ENCODE measurements around the gene FCN2. TPM values are rescaled to one million over a fixed set of nuclear protein-coding genes. Genes with fewer than 3 reads are reported as not detected.

Gene FCN2
- total RNA-seq, 4 donors from 2014 or later, result 0.93 to 16.5 TPM; not detected in 2

DNA sequence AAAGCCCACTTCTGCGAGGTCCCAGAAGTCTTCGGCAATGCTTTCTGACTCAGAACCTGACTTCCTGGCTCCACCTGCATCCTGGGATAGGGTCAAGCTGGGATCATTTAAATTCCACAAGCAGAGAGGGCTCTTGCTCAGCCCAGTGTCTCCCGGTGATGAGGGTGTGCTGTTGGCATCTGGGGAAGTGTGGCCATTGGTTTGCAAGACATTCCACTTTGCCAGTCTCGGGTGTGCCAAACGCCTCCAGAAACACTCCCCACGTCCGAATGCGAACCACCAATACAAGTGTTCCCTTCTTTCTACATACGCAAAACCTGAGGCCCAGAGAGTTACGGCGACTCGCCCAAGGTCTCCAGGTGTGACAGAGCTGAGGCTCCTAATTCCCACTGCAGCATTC is 43.1 kb upstream of the FCN2 start:
- no peak overlapping the region for H3K4me3 ChIP-seq (replicated peaks in 1 of 3)
- intact Hi-C loops (cut with DNase I), result no loop called here
- DNase-seq, result no peak
- no peaks in the 10 kb centered on the region for H3K4me1 ChIP-seq
- no peaks in the 10 kb centered on the region for H3K27me3 ChIP-seq
- TF ChIP-seq, protein P1, sequence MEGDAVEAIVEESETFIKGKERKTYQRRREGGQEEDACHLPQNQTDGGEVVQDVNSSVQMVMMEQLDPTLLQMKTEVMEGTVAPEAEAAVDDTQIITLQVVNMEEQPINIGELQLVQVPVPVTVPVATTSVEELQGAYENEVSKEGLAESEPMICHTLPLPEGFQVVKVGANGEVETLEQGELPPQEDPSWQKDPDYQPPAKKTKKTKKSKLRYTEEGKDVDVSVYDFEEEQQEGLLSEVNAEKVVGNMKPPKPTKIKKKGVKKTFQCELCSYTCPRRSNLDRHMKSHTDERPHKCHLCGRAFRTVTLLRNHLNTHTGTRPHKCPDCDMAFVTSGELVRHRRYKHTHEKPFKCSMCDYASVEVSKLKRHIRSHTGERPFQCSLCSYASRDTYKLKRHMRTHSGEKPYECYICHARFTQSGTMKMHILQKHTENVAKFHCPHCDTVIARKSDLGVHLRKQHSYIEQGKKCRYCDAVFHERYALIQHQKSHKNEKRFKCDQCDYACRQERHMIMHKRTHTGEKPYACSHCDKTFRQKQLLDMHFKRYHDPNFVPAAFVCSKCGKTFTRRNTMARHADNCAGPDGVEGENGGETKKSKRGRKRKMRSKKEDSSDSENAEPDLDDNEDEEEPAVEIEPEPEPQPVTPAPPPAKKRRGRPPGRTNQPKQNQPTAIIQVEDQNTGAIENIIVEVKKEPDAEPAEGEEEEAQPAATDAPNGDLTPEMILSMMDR (IDR thresholded peaks at IDR 0.05), result no peak
- no peak for TF ChIP-seq POLR2A (IDR thresholded peaks at IDR 0.05)
- no peak overlapping the region for H3K27ac ChIP-seq
- no peaks in the 10 kb centered on the region for H3K36me3 ChIP-seq
- no peaks in the 10 kb centered on the region for H3K9me3 ChIP-seq
- WGBS, 2 donors, result 89 to 93% methylated on average over 11 to 12 of the region's 12 CpGs

DNA sequence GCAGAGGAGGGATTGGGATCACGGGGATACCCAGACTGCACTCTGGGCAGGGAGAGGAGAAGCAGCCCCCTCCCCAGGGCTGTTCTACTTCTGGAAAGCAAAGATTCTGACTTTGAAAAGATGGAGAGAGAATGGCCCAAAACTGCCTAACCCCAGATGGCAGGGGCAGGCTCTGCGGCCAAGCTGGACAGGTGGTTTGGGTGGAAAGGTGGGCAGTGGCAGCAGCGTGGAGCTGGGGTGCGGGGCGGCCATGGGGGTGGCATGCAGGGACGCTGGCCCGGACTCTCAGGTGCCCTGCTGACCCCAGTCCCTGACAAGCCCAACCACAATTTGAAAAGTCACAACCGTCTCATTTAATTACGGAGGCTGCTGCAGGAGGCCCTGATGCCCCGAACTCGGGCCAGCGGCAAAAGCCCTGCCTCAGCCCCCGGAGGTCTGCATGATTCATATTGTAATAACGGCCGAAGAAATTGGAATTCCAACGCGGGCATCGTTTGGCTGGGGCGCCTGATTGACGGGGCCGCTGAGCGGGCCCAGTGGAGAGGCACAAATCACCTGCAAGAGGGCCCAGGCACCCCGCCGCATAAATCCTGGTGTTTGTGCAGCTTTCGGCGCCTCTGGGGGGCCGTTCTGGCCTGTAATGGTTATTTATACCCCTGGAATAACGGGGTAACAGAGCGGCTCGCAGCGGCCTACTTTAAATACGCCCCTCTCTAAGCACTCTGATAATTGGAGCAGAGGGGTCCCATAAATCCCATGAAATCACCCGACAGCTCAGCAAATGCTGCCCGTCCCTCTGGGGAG is 41.8 kb upstream of the FCN2 start:
- 85 to 88% methylated on average over 32 to 34 of the region's 34 CpGs for WGBS, 2 donors
- H3K36me3 ChIP-seq, result no peaks in the 10 kb centered on the region
- no peaks in the 10 kb centered on the region for H3K4me1 ChIP-seq
- H3K9me3 ChIP-seq, result no peaks in the 10 kb centered on the region
- intact Hi-C loops (cut with DNase I), result no loop called here
- no peak overlapping the region for H3K4me3 ChIP-seq (replicated peaks in 1 of 3)
- no peak for DNase-seq
- TF ChIP-seq, protein P1 (IDR thresholded peaks at IDR 0.05), result no peak
- no peak for TF ChIP-seq POLR2A (IDR thresholded peaks at IDR 0.05)
- no peaks in the 10 kb centered on the region for H3K27me3 ChIP-seq
- H3K27ac ChIP-seq, result no peak overlapping the region

DNA sequence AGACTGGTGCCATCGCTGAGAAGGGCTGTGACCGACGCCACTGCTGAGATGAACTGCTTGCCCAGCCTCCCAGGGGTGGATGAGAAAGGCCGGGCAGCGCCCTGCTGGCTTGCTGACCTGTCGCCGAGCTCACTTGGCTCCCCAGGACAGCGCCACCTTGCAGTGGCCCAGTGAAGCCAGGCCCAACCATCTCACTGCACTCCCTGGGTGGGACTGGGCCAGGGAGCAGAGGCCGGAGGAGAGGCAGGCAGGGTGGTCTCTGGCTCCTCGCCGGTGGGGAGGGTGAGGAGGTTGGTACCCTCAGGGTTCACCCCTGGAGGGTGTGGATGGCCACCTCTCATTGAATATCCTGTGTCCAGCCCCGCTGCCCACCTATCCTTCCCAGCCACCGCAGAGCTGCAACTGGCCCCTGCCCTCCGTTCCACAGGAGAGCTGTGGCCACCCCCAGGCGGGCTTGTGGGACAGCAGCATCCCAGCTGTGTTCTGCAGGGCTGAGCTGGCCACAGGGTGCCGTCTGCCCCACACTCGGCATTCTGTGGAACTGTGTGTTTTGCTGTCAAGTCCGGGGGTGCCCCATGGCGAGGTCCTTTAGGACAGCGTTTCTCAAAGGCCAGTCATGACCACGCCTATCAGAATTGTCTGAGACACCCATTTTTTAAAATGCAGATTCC is 41.0 kb upstream of the FCN2 start:
- H3K36me3 ChIP-seq, result no peaks in the 10 kb centered on the region
- H3K27ac ChIP-seq, result no peak overlapping the region
- no peak for TF ChIP-seq POLR2A (IDR thresholded peaks at IDR 0.05)
- TF ChIP-seq, protein P1 (IDR thresholded peaks at IDR 0.05), result no peak
- no peaks in the 10 kb centered on the region for H3K4me1 ChIP-seq
- no peak overlapping the region for H3K4me3 ChIP-seq (replicated peaks in 1 of 3)
- intact Hi-C loops (cut with DNase I), result no loop called here
- no peaks in the 10 kb centered on the region for H3K27me3 ChIP-seq
- DNase-seq, result no peak
- H3K9me3 ChIP-seq, result no peaks in the 10 kb centered on the region
- 88 to 93% methylated on average over 11 to 12 of the region's 21 CpGs for WGBS, 2 donors

DNA sequence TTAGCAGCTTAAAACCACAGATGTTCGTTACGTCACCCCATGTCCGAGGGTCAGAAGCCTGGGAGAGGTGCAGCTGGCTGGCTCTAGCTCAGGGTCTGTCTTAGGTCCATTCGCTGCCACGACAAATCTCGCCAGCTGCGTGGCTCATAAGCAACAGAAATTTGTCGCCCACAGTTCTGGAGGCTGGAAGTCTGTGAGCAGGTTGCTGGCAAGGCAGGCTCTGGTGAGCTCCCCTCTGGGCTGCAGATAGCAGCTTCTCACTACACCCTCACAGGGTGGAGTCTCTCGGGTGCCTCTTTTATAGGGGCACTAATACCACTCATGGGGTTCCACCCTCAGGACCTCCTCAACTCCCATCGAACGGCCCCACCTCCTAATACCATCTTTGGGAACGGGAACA is 40.1 kb upstream of the FCN2 start:
- TF ChIP-seq, protein P1 (IDR thresholded peaks at IDR 0.05), result no peak
- TF ChIP-seq POLR2A (IDR thresholded peaks at IDR 0.05), result no peak
- no peaks in the 10 kb centered on the region for H3K9me3 ChIP-seq
- H3K4me1 ChIP-seq, result no peaks in the 10 kb centered on the region
- no peaks in the 10 kb centered on the region for H3K36me3 ChIP-seq
- no peak overlapping the region for H3K27ac ChIP-seq
- 90 to 91% methylated on average over 11 to 12 of the region's 12 CpGs for WGBS, 2 donors
- H3K27me3 ChIP-seq, result no peaks in the 10 kb centered on the region
- no peak for DNase-seq
- intact Hi-C loops (cut with DNase I), result no loop called here
- no peak overlapping the region for H3K4me3 ChIP-seq (replicated peaks in 1 of 3)
